HG03039 (cell line): Measurements from ENCODE around the gene KAT2B.

Experiments
- ATAC-seq: cut with Tn5 transposase; IDR thresholded peaks from one replicate; pipeline ENCODE4 v1.9.1; 2021; ENCODE audit warnings: mild to moderate bottlenecking, moderate library complexity; ENCODE audit not compliant: unreplicated experiment

KAT2B gene

GRCh38 chr3:20141316-20141715 lies 101.1 kb downstream of the KAT2B start:
- ATAC-seq = no peak

GRCh38 chr3:20141851-20142250 lies 101.6 kb downstream of the KAT2B start:
- no peak for ATAC-seq

- ATAC-seq = no peak
Observed at GRCh38 chr3:20142517-20142916, 102.3 kb downstream of the KAT2B start.

GRCh38 chr3:20143519-20143918 lies 103.3 kb downstream of the KAT2B start:
- no peak for ATAC-seq

GRCh38 chr3:20145874-20146273 lies 105.6 kb downstream of the KAT2B start:
- no peak for ATAC-seq

GRCh38 chr3:20146301-20146700 lies 106.1 kb downstream of the KAT2B start:
- ATAC-seq = no peak

GRCh38 chr3:20147361-20147760 lies 107.1 kb downstream of the KAT2B start:
- no peak for ATAC-seq

- no peak for ATAC-seq
Observed at GRCh38 chr3:20148466-20148865, 108.2 kb downstream of the KAT2B start.

- no peak for ATAC-seq
Observed at GRCh38 chr3:20154078-20154477, 113.8 kb downstream of the KAT2B start.

GRCh38 chr3:20154928-20155327 lies 114.7 kb downstream of the KAT2B start:
- ATAC-seq = no peak

- no peak for ATAC-seq
Observed at GRCh38 chr3:20160230-20160629, 120.0 kb downstream of the KAT2B start.

- ATAC-seq = no peak
Observed at GRCh38 chr3:20161714-20162113, 121.5 kb downstream of the KAT2B start.

- no peak for ATAC-seq
Observed at GRCh38 chr3:20173844-20174410, 133.7 kb downstream of the KAT2B start.

- ATAC-seq = no peak
Observed at GRCh38 chr3:20181276-20181675, 141.0 kb downstream of the KAT2B start.

GRCh38 chr3:20182206-20182605 lies 142.0 kb downstream of the KAT2B start:
- no peak for ATAC-seq

- ATAC-seq = no peak
Observed at GRCh38 chr3:20185331-20185678, 145.1 kb downstream of the KAT2B start.

GRCh38 chr3:20185679-20186599 lies 145.7 kb downstream of the KAT2B start, which contains the start of gene SGO1:
SGO1 (minus strand) TSS chr3:20186206; CDS start chr3:20184027, 2,179 bp downstream.
- ATAC-seq = peak; percentile 92

- ATAC-seq = no peak
Observed at GRCh38 chr3:20186600-20187004, 146.4 kb downstream of the KAT2B start.

GRCh38 chr3:20190991-20191390 lies 150.7 kb downstream of the KAT2B start:
- ATAC-seq = no peak

GRCh38 chr3:20194793-20195460 lies 154.7 kb downstream of the KAT2B start:
- no peak for ATAC-seq

GRCh38 chr3:20197775-20198174 lies 157.5 kb downstream of the KAT2B start:
- no peak for ATAC-seq

- ATAC-seq = no peak
Observed at GRCh38 chr3:20201143-20201542, 160.9 kb downstream of the KAT2B start.
